Left hindlimb (tissue), 1 donor: ENCODE data around the gene AMBN.
"Not testable (repeated sequence)": the region's sequence is repeated elsewhere in the genome, so short reads cannot be mapped to it uniquely, and the experiment has no call there.

Experiments used
- DNase-seq: peaks from one replicate; pipeline ENCODE4 v3.0.0-alpha.2; 2018

AMBN gene

GRCh38 chr4:70608324-70608723, 16.3 kb downstream of the AMBN start:
- no peak for DNase-seq

DNA sequence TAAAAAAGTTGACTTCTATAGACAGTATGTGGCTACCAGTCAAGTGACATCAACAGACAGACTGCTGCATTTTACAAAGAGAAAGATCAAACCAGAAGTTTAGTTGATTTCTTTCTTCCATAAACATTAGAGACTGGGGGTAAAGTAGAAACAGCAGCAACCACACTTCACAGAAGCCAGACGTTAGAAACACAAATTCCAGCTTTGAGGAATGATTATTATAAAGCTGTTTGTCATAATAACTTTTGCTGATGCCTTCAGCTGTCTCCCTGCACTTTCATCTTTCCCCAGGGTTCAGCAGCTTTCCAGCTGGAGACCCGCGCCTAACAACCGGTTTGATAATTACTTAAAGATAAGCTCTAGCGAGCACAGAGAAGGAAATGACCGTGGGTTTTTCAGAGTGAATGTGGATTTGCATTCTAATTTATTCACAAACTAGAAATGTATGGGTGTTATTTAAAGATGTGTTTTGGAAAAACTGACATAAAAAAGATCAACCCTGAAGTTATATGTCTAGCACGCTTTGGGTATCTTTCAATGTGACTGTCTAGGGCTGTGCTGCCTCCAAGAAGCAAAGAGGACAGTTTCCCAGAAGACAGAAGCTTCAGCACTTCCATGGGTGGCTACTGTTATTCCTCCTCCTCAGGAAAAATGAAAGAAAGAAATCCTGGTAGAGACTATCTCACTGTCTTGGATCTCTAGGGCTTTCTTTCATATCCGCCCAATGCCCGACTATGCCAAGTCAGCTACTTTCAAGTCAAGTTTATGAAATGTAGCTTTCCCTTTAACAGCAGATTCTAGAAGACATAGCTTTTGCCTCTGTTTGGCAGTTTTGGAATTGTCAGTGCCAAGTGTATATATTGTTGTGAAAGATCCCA, 21.5 kb downstream of the AMBN start:
- DNase-seq: no peak

DNA sequence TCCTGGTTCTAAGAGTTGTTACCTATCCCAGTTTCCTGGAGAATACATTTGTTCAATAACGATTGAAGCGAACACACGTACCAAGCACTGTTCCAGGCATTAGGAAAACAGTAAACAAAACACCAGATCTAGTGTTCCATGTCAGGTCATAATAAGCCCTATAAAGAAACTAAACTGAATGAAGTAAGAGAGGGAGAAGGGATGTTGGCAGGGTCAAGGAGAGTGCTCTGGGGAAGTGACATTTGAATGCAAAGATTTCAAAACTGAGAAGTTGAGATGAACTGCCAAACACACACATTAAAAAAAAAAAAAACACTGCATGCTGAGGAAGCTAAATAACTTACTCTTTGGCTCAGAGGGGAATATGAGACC, 22.1 kb downstream of the AMBN start:
- DNase-seq: no peak

GRCh38 chr4:70619288-70619687, 27.2 kb downstream of the AMBN start:
- no peak for DNase-seq

- DNase-seq: no peak
These were observed 27.7 kb downstream of the AMBN start for GRCh38 chr4:70619778-70620177.

GRCh38 chr4:70623323-70623722, 31.3 kb downstream of the AMBN start:
- DNase-seq: no peak

DNA sequence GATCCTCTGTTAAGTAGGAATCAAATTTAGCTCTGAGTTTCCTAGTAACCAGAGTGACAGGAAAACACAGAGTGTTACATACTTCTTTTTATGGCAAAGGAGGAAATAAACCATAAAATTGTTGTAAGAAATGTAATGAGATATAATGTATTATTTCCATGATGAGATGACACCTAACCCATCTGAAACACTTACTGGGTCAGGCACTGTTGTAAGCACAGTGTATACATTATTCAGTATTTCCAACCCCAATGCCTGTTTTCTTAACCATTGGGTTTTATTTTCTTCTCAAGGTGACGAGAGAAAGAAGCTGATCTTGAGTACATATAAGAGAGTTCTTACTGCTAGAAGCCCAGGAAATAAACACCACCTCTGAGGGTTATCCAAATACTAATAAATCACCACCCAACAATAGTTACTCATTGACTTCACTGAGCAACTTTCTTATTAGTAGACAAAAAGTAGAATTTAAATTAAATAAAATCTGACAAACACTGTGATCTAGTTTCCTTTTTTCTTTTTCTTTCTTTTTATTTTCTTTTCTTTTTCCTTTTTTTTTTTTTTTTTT, 32.3 kb downstream of the AMBN start:
- no peak for DNase-seq

DNA sequence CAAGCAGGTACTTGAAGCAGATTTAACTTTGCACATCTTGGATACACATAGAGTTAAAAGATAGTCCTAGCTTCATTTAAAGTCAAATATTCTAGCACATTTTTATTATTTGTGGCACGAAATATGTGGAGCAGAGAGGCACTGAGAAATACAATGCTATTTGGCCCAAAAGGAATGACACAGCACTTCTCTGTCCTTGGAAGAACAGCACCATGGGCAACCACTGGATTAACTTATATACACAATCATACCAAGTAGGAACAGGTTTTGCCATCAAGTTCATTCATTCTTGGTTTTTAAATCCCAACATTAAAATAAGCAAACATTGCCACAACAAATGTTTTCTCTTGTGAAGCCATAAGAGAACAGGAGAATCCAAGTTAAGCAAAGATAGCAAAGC, 35.6 kb downstream of the AMBN start:
- no peak for DNase-seq

DNA sequence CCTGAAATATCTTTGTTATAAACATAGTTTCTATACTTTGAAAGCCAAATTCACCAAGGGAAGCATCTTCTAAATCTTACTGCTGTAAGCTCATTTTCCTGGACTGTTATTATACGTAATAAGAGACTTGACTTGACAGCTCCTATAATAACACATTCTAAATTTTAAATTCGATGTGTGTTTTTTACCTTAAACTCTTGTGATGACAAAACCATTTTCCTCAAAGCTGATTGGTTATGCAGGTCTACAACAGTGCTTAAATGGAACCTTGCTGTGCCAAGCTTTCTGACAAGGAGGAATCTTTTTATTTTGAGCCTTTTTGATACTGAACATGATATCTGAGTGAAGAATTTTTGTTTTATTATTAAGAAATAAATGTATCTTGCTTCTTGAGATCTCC, 36.4 kb downstream of the AMBN start, which contains the start of gene ENAM:
ENAM (plus strand) TSS at position 301 of the 400 bp plus-strand sequence. CDS start 757 bp downstream, outside the sequence.
- DNase-seq: no peak

- no peak for DNase-seq
These were observed 37.5 kb downstream of the AMBN start for GRCh38 chr4:70629469-70630090.

- no peak for DNase-seq
These were observed 38.1 kb downstream of the AMBN start for GRCh38 chr4:70630162-70630561.

DNA sequence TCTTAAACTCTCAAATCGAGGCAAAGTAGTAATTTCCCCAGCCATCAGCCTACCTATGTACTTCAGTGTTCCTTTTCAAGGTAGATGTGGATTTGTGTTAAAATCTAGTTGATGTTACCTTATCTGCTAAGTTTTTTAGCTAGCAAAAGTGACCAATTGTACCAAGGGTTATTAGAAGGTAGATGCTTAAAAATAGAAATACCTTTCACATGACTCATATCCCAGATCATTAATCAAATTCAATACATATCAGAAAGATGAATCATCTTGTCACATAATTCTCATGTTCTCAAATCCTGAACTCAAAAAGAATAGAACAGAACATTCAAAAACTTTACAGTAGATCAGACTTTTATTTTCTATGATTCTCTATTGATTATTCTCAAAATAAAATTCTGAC, 40.0 kb downstream of the AMBN start:
- no peak for DNase-seq

GRCh38 chr4:70634482-70634881, 42.4 kb downstream of the AMBN start:
- no peak for DNase-seq

DNA sequence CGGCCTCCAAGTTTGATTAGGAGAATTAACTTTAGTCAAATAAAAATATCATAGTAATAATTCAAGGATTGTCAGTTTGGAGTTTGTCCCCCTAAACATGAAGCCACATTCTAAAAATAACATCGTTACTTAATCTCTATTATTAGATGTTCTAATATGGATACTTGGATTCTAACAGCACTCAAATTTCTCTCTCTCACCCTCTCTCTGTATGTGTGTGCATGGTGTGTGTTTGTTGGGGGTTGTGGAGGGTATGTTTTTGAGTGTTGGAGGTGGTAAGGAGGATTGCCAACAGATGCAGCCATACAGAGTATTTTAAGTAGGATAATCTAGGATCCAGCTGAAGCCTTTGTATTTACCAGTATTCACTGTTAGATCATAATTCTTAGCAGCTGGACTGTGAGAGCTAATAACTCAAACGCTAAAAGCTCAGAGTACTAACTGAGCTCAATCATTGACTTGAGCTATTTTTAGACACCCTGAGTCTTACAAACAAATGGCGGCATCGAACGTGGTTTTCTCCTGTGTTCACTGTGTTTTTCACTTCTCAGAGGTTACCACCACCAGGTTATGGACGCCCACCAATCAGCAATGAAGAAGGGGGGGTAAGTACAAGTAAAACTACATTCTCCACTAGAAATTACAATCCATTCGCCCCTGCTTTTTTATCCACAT, 45.3 kb downstream of the AMBN start:
- no peak for DNase-seq

DNA sequence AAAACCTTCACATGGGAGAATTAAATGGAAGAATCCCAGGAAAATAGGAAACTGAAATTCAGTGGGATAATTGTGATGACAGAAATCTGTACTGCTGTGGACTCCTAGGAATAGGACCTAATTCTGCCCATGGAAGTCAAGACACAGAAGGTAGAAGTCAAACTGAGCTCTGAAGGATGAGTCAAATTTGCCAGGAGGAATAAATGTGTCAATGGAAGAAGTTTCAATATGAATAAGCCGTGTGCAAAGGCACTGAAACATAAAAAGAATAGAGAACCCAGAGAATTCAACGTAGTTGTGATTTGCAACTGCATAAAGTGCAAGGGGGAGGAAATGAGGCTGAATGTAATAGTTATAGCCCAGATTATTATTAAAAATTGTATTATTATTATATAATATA, 48.1 kb downstream of the AMBN start:
- no peak for DNase-seq

DNA sequence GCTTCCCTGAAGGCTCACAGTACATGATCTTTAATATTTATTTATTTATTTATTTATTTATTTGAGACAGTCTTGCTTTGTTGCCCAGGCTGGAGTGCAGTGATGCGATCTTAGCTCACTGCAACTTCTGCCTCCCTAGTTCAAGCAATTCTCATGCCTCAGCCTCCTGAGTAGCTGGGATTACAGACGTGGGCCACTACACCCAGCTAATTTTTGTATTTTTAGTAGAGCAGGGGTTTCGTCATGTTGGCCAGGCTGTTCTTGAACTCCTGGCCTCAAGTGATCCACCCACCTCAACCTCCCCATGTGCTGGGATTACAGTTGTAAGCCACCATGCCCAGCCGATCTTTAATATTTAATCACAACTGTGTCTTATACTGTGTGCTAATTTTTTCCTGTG, 58.7 kb downstream of the AMBN start:
- DNase-seq: not testable (repeated sequence)

- no peak for DNase-seq
These were observed 59.9 kb downstream of the AMBN start for GRCh38 chr4:70651864-70652506.

DNA sequence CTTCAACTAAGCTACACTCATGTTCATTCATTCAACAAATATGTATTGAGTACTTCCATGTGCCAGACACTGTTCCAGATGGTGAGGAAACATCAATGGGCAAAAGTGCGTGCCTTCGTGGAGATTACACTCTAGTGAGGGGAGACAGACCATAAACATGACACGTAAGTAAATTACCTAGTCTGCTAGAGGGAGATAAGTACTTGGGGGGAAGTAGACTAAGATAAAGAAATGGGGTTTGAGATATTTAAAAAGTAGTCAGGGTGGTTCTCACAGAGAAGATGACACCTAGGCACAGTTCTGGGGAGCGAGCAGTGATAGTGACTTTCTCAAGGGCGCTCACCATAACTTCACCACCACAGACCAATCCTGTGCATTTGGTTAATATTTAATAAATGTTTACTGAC, 62.6 kb downstream of the AMBN start:
- no peak for DNase-seq
